H9 (cell line): ENCODE measurements around the gene CA7. TPM values are rescaled to one million over a fixed set of nuclear protein-coding genes. Genes with fewer than 3 reads are reported as not detected.

Experiments
- DNase-seq: peaks from one replicate; pipeline ENCODE4 v3.0.0-alpha.2; 2017
- H2AFZ ChIP-seq: one replicate; pipeline ENCODE4 v1.6.1; 2013; ENCODE audit warnings: mild to moderate bottlenecking, low read length, control low read depth, moderate library complexity
- H2AK5ac ChIP-seq: 2 replicates; pipeline ENCODE4 v1.6.1; 2013; ENCODE audit warnings: low read length, control low read depth, mixed read lengths; ENCODE audit not compliant: insufficient read length
- H2BK120ac ChIP-seq: one replicate; pipeline ENCODE4 v1.6.1; 2013; ENCODE audit warnings: low read depth, mild to moderate bottlenecking, low read length, control low read depth, inconsistent platforms; ENCODE audit not compliant: poor library complexity, severe bottlenecking
- H2BK12ac ChIP-seq: 2 replicates; pipeline ENCODE4 v1.6.1; 2013; ENCODE audit warnings: low read length, control low read depth, mixed read lengths, low read depth; ENCODE audit not compliant: insufficient read length
- H2BK15ac ChIP-seq: 2 replicates; pipeline ENCODE4 v1.6.1; 2013; ENCODE audit warnings: low read depth, low read length, control low read depth
- H2BK20ac ChIP-seq: one replicate; pipeline ENCODE4 v1.6.1; 2013; ENCODE audit warnings: low read depth, mild to moderate bottlenecking, low read length, control low read depth, inconsistent platforms; ENCODE audit not compliant: poor library complexity, severe bottlenecking
- H2BK5ac ChIP-seq: 2 replicates; pipeline ENCODE4 v1.6.1; 2013; ENCODE audit warnings: low read length, control low read depth, mixed read lengths; ENCODE audit not compliant: insufficient read length
- H3K14ac ChIP-seq: 2 replicates; pipeline ENCODE4 v1.6.1; 2013; ENCODE audit warnings: low read length, control low read depth; ENCODE audit not compliant: insufficient read depth
- H3K18ac ChIP-seq: 2 replicates; pipeline ENCODE4 v1.6.1; 2013; ENCODE audit warnings: low read depth, mild to moderate bottlenecking, mixed read lengths, low read length, control low read depth; ENCODE audit not compliant: insufficient read length
- H3K23ac ChIP-seq: 2 replicates; pipeline ENCODE4 v1.6.1; 2013; ENCODE audit warnings: low read length, control low read depth, mixed read lengths, low read depth; ENCODE audit not compliant: insufficient read length
- H3K23me2 ChIP-seq: 2 replicates; pipeline ENCODE4 v1.6.1; 2013; ENCODE audit warnings: low read depth, mild to moderate bottlenecking, mixed read lengths, low read length, control low read depth; ENCODE audit not compliant: insufficient read length, poor library complexity, severe bottlenecking
- H3K27ac ChIP-seq: 2 replicates; pipeline ENCODE4 v1.5.1; 2013; ENCODE audit warnings: low read length, control low read depth, mixed read lengths, low read depth; ENCODE audit not compliant: insufficient read length
- H3K27me3 ChIP-seq: 2 replicates; pipeline ENCODE4 v1.6.1; 2013; ENCODE audit warnings: low read length, control low read depth, inconsistent platforms; ENCODE audit not compliant: insufficient read depth
- H3K4ac ChIP-seq: 2 replicates; pipeline ENCODE4 v1.6.1; 2013; ENCODE audit warnings: low read depth, mild to moderate bottlenecking, control low read depth, inconsistent platforms, low read length, moderate library complexity
- H3K4me1 ChIP-seq: 2 replicates; pipeline ENCODE4 v1.6.1; 2013; ENCODE audit warnings: low read length, control low read depth, inconsistent platforms; ENCODE audit not compliant: insufficient read depth
- H3K4me2 ChIP-seq: 2 replicates; pipeline ENCODE4 v1.6.1; 2013; ENCODE audit warnings: low read length, control low read depth, mixed read lengths; ENCODE audit not compliant: insufficient read length, insufficient read depth
- H3K56ac ChIP-seq: 2 replicates; pipeline ENCODE4 v1.6.1; 2013; ENCODE audit warnings: low read depth, mild to moderate bottlenecking, mixed read lengths, low read length, control low read depth; ENCODE audit not compliant: insufficient read length
- H3K79me1 ChIP-seq: 2 replicates; pipeline ENCODE4 v1.6.1; 2013; ENCODE audit warnings: low read depth, mild to moderate bottlenecking, moderate library complexity, low read length, control low read depth, inconsistent platforms; ENCODE audit not compliant: insufficient read depth, poor library complexity, severe bottlenecking
- H3K79me2 ChIP-seq: 2 replicates; pipeline ENCODE4 v1.6.1; 2013; ENCODE audit warnings: low read length, control low read depth, inconsistent platforms; ENCODE audit not compliant: insufficient read depth
- H3K9ac ChIP-seq: 2 replicates; pipeline ENCODE4 v1.6.1; 2013; ENCODE audit warnings: low read length, control low read depth, mixed read lengths; ENCODE audit not compliant: insufficient read length; ENCODE audit errors: extremely low read depth
- H3K9me3 ChIP-seq: one replicate; pipeline ENCODE4 v1.6.1; 2013; ENCODE audit warnings: low read depth, low read length, inconsistent platforms; ENCODE audit not compliant: control insufficient read depth
- H3T11ph ChIP-seq: one replicate; pipeline ENCODE4 v1.6.1; 2013; ENCODE audit warnings: mild to moderate bottlenecking, low read length, control low read depth, inconsistent platforms
- H4K20me1 ChIP-seq: one replicate; pipeline ENCODE4 v1.6.1; 2013; ENCODE audit not compliant: control insufficient read depth, insufficient read length, insufficient read depth
- H4K5ac ChIP-seq: 2 replicates; pipeline ENCODE4 v1.6.1; 2013; ENCODE audit warnings: low read depth, mild to moderate bottlenecking, mixed read lengths, low read length, control low read depth; ENCODE audit not compliant: insufficient read length
- H4K8ac ChIP-seq: replicated peaks from 2 replicates; pipeline ENCODE4 v1.6.1; 2013; ENCODE audit warnings: low read length, control low read depth, mixed read lengths, low read depth; ENCODE audit not compliant: insufficient read length
- H4K91ac ChIP-seq: 2 replicates; pipeline ENCODE4 v1.6.1; 2013; ENCODE audit warnings: low read depth, mild to moderate bottlenecking, moderate library complexity, mixed read lengths, low read length, control low read depth; ENCODE audit not compliant: insufficient read length
- H3K27ac Mint-ChIP-seq, 3 experiments: 2 replicates in 2 of 3; 3 replicates in 1 of 3; pipeline ENCODE4 v1.8.0; 2020 to 2021; ENCODE audit warnings: mixed read lengths in 3 of 3, mild to moderate bottlenecking in 1 of 3, moderate library complexity in 1 of 3
- H3K27me3 Mint-ChIP-seq: 2 replicates; pipeline ENCODE4 v1.8.0; 2021; ENCODE audit warnings: low read depth, mild to moderate bottlenecking, moderate library complexity, mixed read lengths
- H3K36me3 Mint-ChIP-seq, 3 experiments: 2 replicates in 2 of 3; 3 replicates in 1 of 3; pipeline ENCODE4 v1.8.0; 2020 to 2021; ENCODE audit warnings: low read depth in 3 of 3, mixed read lengths in 3 of 3; ENCODE audit not compliant: insufficient read depth in 1 of 3
- H3K4me1 Mint-ChIP-seq, 2 experiments: 2 replicates each; pipeline ENCODE4 v1.8.0; 2020; ENCODE audit warnings: mixed read lengths in 2 of 2
- H3K4me3 Mint-ChIP-seq, 2 experiments: 2 replicates in 1 of 2; 3 replicates in 1 of 2; pipeline ENCODE4 v1.8.0; 2020 to 2021; ENCODE audit warnings: mild to moderate bottlenecking in 2 of 2, mixed read lengths in 2 of 2, moderate library complexity in 1 of 2
- H3K9me3 Mint-ChIP-seq, 2 experiments: 2 replicates in 1 of 2; 3 replicates in 1 of 2; pipeline ENCODE4 v1.8.0; 2020; ENCODE audit warnings: mild to moderate bottlenecking in 2 of 2, mixed read lengths in 2 of 2, moderate library complexity in 1 of 2
- WGBS: extraction: QIAGEN DNeasy Blood & Tissue Kit; methylation state at CpG from one replicate; pipeline ENCODE4 v1.1.7; 2013; ENCODE audit warnings: missing lambda C conversion rate, low lambda C conversion rate, mixed read lengths; ENCODE audit not compliant: insufficient read length; ENCODE audit errors: extremely low coverage; 5-methylcytosine and 5-hydroxymethylcytosine counted together
- total RNA-seq: library from RNA; stranded (reverse); gene quantifications from 2 replicates; pipeline ENCODE4 v1.2.1, GENCODE V29; 2021
- TF ChIP-seq, protein P1 (sequence below): fragments of 200-600 bp; sonication (generic); conservative IDR thresholded peaks from 3 replicates; pipeline ENCODE4 v1.8.0; 2021; ENCODE audit warnings: antibody characterized with exemption, mild to moderate bottlenecking

The CA7 gene
- total RNA-seq, 1 experiment from 2014 or later, result 0.81 TPM

DNA sequence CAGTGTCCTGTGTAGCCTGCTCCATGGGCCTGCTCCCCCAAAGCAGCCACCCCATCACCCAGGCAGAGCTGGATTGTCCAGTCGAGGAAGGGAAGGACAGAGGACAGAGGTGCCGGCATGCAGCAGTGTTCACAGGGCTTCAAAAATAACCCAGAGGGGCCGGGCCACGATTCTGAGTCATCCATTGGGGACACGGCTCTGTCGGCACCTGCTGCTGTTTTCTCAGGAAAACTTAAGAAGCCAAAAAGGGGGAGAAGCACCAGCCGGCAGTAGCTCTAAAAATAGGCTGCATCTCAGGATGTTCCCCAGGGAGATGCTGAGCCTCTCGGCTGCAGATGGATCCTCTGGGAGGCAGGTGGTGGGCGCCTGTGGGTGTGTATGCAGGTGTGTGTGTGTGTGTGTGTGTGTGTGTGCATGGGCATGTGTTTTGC, 1.6 kb downstream of the CA7 start:
- peaks cover 17% of the 10 kb centered on the region for H3K27me3 ChIP-seq
- H2BK5ac ChIP-seq, result no peak overlapping the region
- no CpG with 5 or more reads among the region's 9 CpGs for WGBS

More for the DNA sequence above, 1.6 kb downstream of the CA7 start:
- Histone ChIP-seq H2AK5ac (no peak overlapping the region), H4K20me1 (no peaks in the 10 kb centered on the region), H3K79me1 (no peaks in the 10 kb centered on the region), H3K4me2 (no peak overlapping the region), H3T11ph (no peak overlapping the region), H2BK20ac (no peak overlapping the region), H3K4me1 (no peaks in the 10 kb centered on the region; the same call in 1 of the 2 replicates), H2BK12ac (no peak overlapping the region), H3K18ac (no peak overlapping the region), H3K56ac (no peak overlapping the region), H3K79me2 (no peaks in the 10 kb centered on the region), H4K91ac (no peak overlapping the region), H3K14ac (no peak overlapping the region; the same call in 1 of the 2 replicates), H3K23me2 (peaks cover 13% of the 10 kb centered on the region), H3K9ac (no peak overlapping the region), H4K8ac (no peak overlapping the region), H2AFZ (no peak overlapping the region), H2BK15ac (no peak overlapping the region), H3K9me3 (no peaks in the 10 kb centered on the region), H2BK120ac (no peak overlapping the region), H3K27ac (no peak overlapping the region), H3K4ac (no peak overlapping the region), H3K23ac (no peak overlapping the region), H4K5ac (no peak overlapping the region)
- H3K27me3 Mint-ChIP-seq, result peaks cover 79% of the 10 kb centered on the region
- TF ChIP-seq, protein P1, sequence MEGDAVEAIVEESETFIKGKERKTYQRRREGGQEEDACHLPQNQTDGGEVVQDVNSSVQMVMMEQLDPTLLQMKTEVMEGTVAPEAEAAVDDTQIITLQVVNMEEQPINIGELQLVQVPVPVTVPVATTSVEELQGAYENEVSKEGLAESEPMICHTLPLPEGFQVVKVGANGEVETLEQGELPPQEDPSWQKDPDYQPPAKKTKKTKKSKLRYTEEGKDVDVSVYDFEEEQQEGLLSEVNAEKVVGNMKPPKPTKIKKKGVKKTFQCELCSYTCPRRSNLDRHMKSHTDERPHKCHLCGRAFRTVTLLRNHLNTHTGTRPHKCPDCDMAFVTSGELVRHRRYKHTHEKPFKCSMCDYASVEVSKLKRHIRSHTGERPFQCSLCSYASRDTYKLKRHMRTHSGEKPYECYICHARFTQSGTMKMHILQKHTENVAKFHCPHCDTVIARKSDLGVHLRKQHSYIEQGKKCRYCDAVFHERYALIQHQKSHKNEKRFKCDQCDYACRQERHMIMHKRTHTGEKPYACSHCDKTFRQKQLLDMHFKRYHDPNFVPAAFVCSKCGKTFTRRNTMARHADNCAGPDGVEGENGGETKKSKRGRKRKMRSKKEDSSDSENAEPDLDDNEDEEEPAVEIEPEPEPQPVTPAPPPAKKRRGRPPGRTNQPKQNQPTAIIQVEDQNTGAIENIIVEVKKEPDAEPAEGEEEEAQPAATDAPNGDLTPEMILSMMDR, result no peak
- H3K4me1 Mint-ChIP-seq, result peaks cover 2 to 16% of the 10 kb centered on the region in 2 experiments; a peak in 3 of 4 replicates
- H3K27ac Mint-ChIP-seq, result no peak overlapping the region
- peak overlapping the region in 1 of 2 experiments; percentile 81; a peak in 3 of 5 replicates for H3K4me3 Mint-ChIP-seq
- no peaks in the 10 kb centered on the region; a peak in 1 of 7 replicates for H3K36me3 Mint-ChIP-seq
- no peaks in the 10 kb centered on the region for H3K9me3 Mint-ChIP-seq
- DNase-seq, result no peak
